Endothelial cell of umbilical vein (primary cell): Measurements from ENCODE around the gene TBC1D9. TPM values are rescaled to one million over a fixed set of nuclear protein-coding genes. Genes with fewer than 3 reads are reported as not detected.

Experiments used
- BruUV-seq: library from RNA; stranded (reverse); fragments of 400-500 nt; replicated peaks from 2 replicates; lab custom pipeline; 2021; lab: Mats Ljungman, UMichigan
- CTCF ChIA-PET: fragments of 300-600, 350-600 bp; sonication (Branson Sonifier 250); formaldehyde crosslinking; loops from one replicate; lab custom pipeline; 2021; ENCODE audit warnings: antibody characterized with exemption, inconsistent platforms; lab: Charles Lee
- POLR2A ChIA-PET: fragments of 300-600, 350-600 bp; sonication (Branson Sonifier 250); formaldehyde crosslinking; loops from one replicate; lab custom pipeline; 2021; ENCODE audit warnings: antibody characterized with exemption, inconsistent platforms; lab: Charles Lee
- DNase-seq: peaks from one replicate; pipeline ENCODE4 v3.0.0-alpha.2; 2011; ENCODE audit warnings: low read depth, low spot score
- FAIRE-seq: peaks from 2 replicates; lab custom pipeline; 2011; peaks lifted over from hg19 to GRCh38; lab: Jason Lieb, UNC
- H2AFZ ChIP-seq: 2 replicates; pipeline ENCODE4 v1.6.0; 2012; ENCODE audit warnings: low read depth, low read length, control low read depth, inconsistent platforms
- H3K27ac ChIP-seq: 2 replicates; pipeline ENCODE4 v1.5.1; 2011; ENCODE audit warnings: low read depth, mild to moderate bottlenecking, control low read depth, low read length, moderate library complexity; ENCODE audit not compliant: insufficient read depth
- H3K27me3 ChIP-seq, 2 experiments: 2 replicates each; pipeline versions ENCODE4 v1.6.0 to v1.6.1; 2011; ENCODE audit warnings: low read length in 2 of 2, mixed read lengths in 1 of 2; ENCODE audit not compliant: control insufficient read depth in 2 of 2, insufficient read depth in 2 of 2
- H3K36me3 ChIP-seq, 2 experiments: 2 replicates in 1 of 2; 3 replicates in 1 of 2; pipeline ENCODE4 v1.5.1; 2011; ENCODE audit warnings: low read length in 2 of 2, mild to moderate bottlenecking in 1 of 2, moderate library complexity in 1 of 2; ENCODE audit not compliant: control insufficient read depth in 2 of 2, insufficient read depth in 2 of 2; ENCODE audit errors: extremely low read depth in 1 of 2
- H3K4me1 ChIP-seq: 3 replicates; pipeline ENCODE4 v1.5.1; 2011; ENCODE audit warnings: mild to moderate bottlenecking, low read length; ENCODE audit not compliant: control insufficient read depth, insufficient read depth; ENCODE audit errors: extremely low read depth
- H3K4me2 ChIP-seq: 2 replicates; pipeline ENCODE4 v1.6.1; 2011; ENCODE audit warnings: low read length, control low read depth, mixed read lengths; ENCODE audit not compliant: insufficient read depth
- H3K4me3 ChIP-seq, 3 experiments: fragments of 200-600 bp in 1 of 3; sonication (generic), shearing (Covaris generic) in 1 of 3; replicated peaks in 1 of 3; 2 replicates each; pipeline ENCODE4 v1.5.1; 2011 to 2016; ENCODE audit warnings: control low read depth in 3 of 3, low read length in 3 of 3, mild to moderate bottlenecking in 2 of 3, inconsistent platforms in 1 of 3, low read depth in 1 of 3, moderate library complexity in 1 of 3; ENCODE audit not compliant: insufficient read depth in 1 of 3
- H3K79me2 ChIP-seq: 2 replicates; pipeline ENCODE4 v1.6.0; 2012; ENCODE audit warnings: low read length, inconsistent platforms; ENCODE audit not compliant: control insufficient read depth, insufficient read depth
- H3K9ac ChIP-seq: replicated peaks from 2 replicates; pipeline ENCODE3; 2011; ENCODE audit warnings: low read length, control low read depth; ENCODE audit not compliant: insufficient read depth; ENCODE audit errors: extremely low read depth
- H3K9me1 ChIP-seq: replicated peaks from 3 replicates; pipeline ENCODE4 v1.6.0; 2011; ENCODE audit warnings: mild to moderate bottlenecking, low read length; ENCODE audit not compliant: control insufficient read depth, insufficient read depth; ENCODE audit errors: extremely low read depth
- H3K9me3 ChIP-seq: replicated peaks from 2 replicates; pipeline ENCODE4 v1.5.1; 2012; ENCODE audit warnings: low read length, inconsistent platforms; ENCODE audit not compliant: control insufficient read depth, insufficient read depth
- H4K20me1 ChIP-seq: replicated peaks from 2 replicates; pipeline ENCODE3; 2011; ENCODE audit warnings: mild to moderate bottlenecking, low read length; ENCODE audit not compliant: control insufficient read depth, insufficient read depth; ENCODE audit errors: extremely low read depth
- EZH2 ChIP-seq: IDR thresholded peaks from 2 replicates; pipeline ENCODE4 v1.6.1; 2012; ENCODE audit warnings: borderline replicate concordance, low read depth, mild to moderate bottlenecking, moderate library complexity, low read length, inconsistent platforms; ENCODE audit not compliant: severe bottlenecking
- FOS ChIP-seq: IDR thresholded peaks from 2 replicates; pipeline ENCODE4 v1.6.1; 2011; ENCODE audit warnings: mild to moderate bottlenecking, low read length, moderate library complexity, borderline replicate concordance; ENCODE audit not compliant: insufficient read depth
- GATA2 ChIP-seq: IDR thresholded peaks from 2 replicates; pipeline ENCODE4 v1.7.0; 2011; ENCODE audit warnings: low read depth, mild to moderate bottlenecking, moderate library complexity, mixed read lengths, low read length; ENCODE audit not compliant: insufficient read length, insufficient read depth
- JUN ChIP-seq: IDR thresholded peaks from 2 replicates; pipeline ENCODE4 v1.6.1; 2011; ENCODE audit warnings: borderline replicate concordance, low read depth; ENCODE audit not compliant: insufficient read length, insufficient read depth
- MYC ChIP-seq: IDR thresholded peaks from one replicate; pipeline ENCODE4 v1.6.1; 2011; ENCODE audit warnings: mild to moderate bottlenecking, low read depth, low read length
- POLR2A ChIP-seq: IDR thresholded peaks from 2 replicates; pipeline ENCODE4 v1.6.1; 2012; ENCODE audit warnings: low read depth, mild to moderate bottlenecking, control low read depth, low read length
- POLR2AphosphoS5 ChIP-seq: IDR thresholded peaks from 2 replicates; pipeline ENCODE4 v1.6.1; 2012; ENCODE audit warnings: low read depth, mild to moderate bottlenecking, control low read depth, low read length, moderate library complexity; ENCODE audit not compliant: insufficient read depth
- dilution Hi-C: fragments of 300-500 bp; cut with MboI; formaldehyde crosslinking; loops from one replicate; pipeline ENCODE4 v1.15.0; 2019; ENCODE audit warnings: low sequenced_read_pairs; ENCODE audit not compliant: extremely low pct_ligation_motif_present
- intact Hi-C: fragments of 100-400 bp; cut with micrococcal nuclease; formaldehyde crosslinking; loops from one replicate; pipeline ENCODE4 v1.10.0; 2022
- polyA plus RNA-seq, 4 experiments: library from polyadenylated mRNA; depleted of rRNA in 3 of 4; stranded (reverse) in 3 of 4; unstranded in 1 of 4; fragments of >200 nt; gene quantifications; 2 replicates each; pipeline versions ENCODE4 v1.2.1 to v1.2.3, GENCODE V29; 2011 to 2012; ENCODE audit warnings: missing spikeins in 1 of 4
- total RNA-seq: library from RNA; stranded (reverse); gene quantifications from 2 replicates; pipeline ENCODE4 v1.2.3, GENCODE V29; 2021
- TF ChIP-seq, protein P1 (sequence below): IDR thresholded peaks from 2 replicates; pipeline ENCODE4 v1.6.1; 2011; ENCODE audit not compliant: insufficient read depth, insufficient read length
- TF ChIP-seq, protein P2 (sequence below), 2 donors: IDR thresholded peaks; 1 replicate in 1 of 2; 2 replicates in 1 of 2; pipeline ENCODE4 v1.5.1; 2011; ENCODE audit warnings: low read length in 2 of 2, mild to moderate bottlenecking in 2 of 2, moderate library complexity in 2 of 2, control low read depth in 1 of 2, inconsistent platforms in 1 of 2, low read depth in 1 of 2; ENCODE audit not compliant: insufficient read depth in 1 of 2; ENCODE audit errors: extremely low read depth in 1 of 2

TBC1D9 gene
- total and polyA plus RNA-seq, 2 donors (not counting 3 experiments of a cell fraction or from before 2014, with no cell fraction given): 21.7 to 45.3 TPM

- peaks cover 18 to 20% of the 10 kb centered on the region in 2 experiments for H3K36me3 ChIP-seq
- no TSS peak for BruUV-seq
- no peaks in the 10 kb centered on the region for H3K27me3 ChIP-seq
- no peaks in the 10 kb centered on the region for H3K9me1 ChIP-seq
- no peak for DNase-seq
- TF ChIP-seq MYC: no peak
- TF ChIP-seq, protein P1, sequence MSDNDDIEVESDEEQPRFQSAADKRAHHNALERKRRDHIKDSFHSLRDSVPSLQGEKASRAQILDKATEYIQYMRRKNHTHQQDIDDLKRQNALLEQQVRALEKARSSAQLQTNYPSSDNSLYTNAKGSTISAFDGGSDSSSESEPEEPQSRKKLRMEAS: no peak
- ChIA-PET POLR2A (no interaction called here), CTCF (interaction anchor here (0.9 to 1.9 kb wide), 5 partner anchors 9 to 102 kb away, joined by 3 to 9 read pairs (median 6); partner anchors contain the start of gene TBC1D9)
- intact Hi-C loops: no loop called here
- no peak overlapping the region for H3K4me3 ChIP-seq
- no peak overlapping the region for H3K27ac ChIP-seq
- no peak overlapping the region for H3K9ac ChIP-seq
- H3K4me2 ChIP-seq: no peak overlapping the region
- no peak for FAIRE-seq
- H3K9me3 ChIP-seq: no peaks in the 10 kb centered on the region
- H2AFZ ChIP-seq: no peak overlapping the region
- no peaks in the 10 kb centered on the region for H3K79me2 ChIP-seq
- H4K20me1 ChIP-seq: no peaks in the 10 kb centered on the region
- H3K4me1 ChIP-seq: no peaks in the 10 kb centered on the region
- dilution Hi-C loops: no loop called here
Measured at GRCh38 chr4:140654495-140654814, 101.7 kb downstream of the TBC1D9 start.

DNA sequence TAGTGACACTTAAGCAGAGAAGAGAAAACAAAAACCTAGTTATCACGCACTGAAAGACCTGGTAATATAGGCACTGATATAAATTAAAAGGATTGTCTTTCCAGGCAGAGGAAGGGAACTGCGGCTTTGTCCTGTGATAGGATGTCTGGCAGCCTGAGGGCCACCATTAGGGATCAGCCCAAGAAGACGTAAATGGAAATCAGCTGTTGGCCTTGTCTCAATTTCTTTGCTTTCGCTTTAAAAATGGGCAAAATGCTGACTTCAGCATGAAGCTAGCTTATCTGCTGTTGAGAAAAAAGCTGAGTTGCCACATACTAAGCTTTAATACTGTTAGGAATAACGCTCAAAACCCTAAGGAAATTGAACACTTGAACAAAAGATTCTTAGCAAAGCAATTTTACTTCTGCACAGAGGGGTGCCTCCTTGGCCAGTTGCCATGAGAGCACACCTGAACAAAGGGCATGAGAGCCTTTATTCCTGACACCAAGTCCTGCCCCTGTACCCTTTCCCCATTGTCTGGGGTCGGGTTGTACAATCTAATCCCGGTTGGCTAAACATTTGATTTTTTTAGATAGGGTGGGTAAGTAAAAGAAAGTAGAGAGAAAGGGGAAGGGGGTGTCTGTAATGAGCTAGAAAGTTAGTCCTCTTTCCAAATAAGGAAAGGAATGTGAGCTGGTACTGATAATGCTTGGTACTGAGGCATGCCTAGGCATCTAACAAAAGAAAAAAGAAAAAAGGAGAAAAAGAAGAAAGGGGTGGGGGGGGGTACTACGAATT, 102.3 kb downstream of the TBC1D9 start:
- TF ChIP-seq POLR2A: no peak
- TF ChIP-seq, protein P2, sequence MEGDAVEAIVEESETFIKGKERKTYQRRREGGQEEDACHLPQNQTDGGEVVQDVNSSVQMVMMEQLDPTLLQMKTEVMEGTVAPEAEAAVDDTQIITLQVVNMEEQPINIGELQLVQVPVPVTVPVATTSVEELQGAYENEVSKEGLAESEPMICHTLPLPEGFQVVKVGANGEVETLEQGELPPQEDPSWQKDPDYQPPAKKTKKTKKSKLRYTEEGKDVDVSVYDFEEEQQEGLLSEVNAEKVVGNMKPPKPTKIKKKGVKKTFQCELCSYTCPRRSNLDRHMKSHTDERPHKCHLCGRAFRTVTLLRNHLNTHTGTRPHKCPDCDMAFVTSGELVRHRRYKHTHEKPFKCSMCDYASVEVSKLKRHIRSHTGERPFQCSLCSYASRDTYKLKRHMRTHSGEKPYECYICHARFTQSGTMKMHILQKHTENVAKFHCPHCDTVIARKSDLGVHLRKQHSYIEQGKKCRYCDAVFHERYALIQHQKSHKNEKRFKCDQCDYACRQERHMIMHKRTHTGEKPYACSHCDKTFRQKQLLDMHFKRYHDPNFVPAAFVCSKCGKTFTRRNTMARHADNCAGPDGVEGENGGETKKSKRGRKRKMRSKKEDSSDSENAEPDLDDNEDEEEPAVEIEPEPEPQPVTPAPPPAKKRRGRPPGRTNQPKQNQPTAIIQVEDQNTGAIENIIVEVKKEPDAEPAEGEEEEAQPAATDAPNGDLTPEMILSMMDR (IDR thresholded peaks at IDR 0.05; ENCODE audit: extremely low read depth in 1 of 2, insufficient read depth in 1 of 2, low read depth in 1 of 2, low read length in 2 of 2): no peak
- no peak for TF ChIP-seq FOS
- TF ChIP-seq POLR2AphosphoS5: no peak
- TF ChIP-seq MYC: no peak
- TF ChIP-seq EZH2: no peak
- TF ChIP-seq, protein P1: no peak
- no peak for TF ChIP-seq JUN
- no peak for TF ChIP-seq GATA2
- Histone ChIP-seq H3K27ac (no peak overlapping the region), H3K4me3 (no peak overlapping the region), H4K20me1 (no peaks in the 10 kb centered on the region), H3K27me3 (no peaks in the 10 kb centered on the region), H3K36me3 (peaks cover 19 to 20% of the 10 kb centered on the region in 2 experiments), H3K9ac (no peak overlapping the region), H2AFZ (no peak overlapping the region), H3K4me1 (no peaks in the 10 kb centered on the region), H3K4me2 (no peak overlapping the region), H3K9me1 (no peaks in the 10 kb centered on the region), H3K9me3 (no peaks in the 10 kb centered on the region), H3K79me2 (no peaks in the 10 kb centered on the region)
- POLR2A ChIA-PET: no interaction called here
- FAIRE-seq: no peak
- no TSS peak for BruUV-seq
- peak; percentile 20 for DNase-seq
- intact Hi-C loops: no loop called here
- CTCF ChIA-PET: interaction anchor here (0.9 to 1.9 kb wide), 4 partner anchors 10 to 103 kb away, joined by 3 to 9 read pairs (median 6); partner anchors contain the start of gene TBC1D9
- dilution Hi-C loops: no loop called here
